Measurements from ENCODE around the gene USP40.

USP40 gene

DNA sequence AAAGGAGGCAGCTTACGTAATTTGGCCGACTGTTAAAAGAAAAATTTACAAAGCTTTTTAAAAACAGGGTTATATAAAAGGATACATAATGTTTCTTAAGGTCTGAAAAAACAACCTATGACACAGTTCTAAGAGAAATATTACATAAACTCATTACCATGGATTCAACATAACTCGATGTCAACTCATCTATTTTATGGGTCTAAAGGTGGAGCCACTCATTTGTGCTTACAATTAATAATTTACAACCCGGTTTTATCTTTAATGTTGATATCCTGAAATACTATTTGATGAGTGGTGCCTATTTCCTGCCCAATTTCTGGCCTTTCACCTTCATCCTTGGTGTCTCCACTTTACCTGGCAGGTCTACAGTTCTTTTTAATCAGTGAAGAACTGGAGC lies 15.1 kb downstream of the USP40 start:
- no peak for DNase-seq

DNA sequence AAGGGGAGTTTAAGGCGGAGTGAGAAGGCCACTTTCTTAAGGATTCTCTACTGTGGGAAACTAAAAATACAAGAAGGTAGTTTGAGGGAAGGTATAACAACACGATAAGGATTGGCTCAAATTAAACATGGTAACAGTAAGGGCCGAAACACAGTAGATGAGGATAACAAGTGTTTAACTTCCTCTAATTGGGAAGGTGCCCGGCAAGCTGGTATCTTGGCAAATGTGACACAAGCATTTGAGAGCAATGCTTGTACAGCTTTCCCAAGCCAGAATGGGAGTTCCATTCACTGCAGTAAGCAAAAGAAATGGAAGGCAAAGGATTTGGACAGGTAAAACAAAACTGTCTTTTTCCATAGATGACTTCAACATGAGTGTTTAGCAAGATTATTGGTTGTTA lies 19.8 kb downstream of the USP40 start:
- no peak for DNase-seq

DNA sequence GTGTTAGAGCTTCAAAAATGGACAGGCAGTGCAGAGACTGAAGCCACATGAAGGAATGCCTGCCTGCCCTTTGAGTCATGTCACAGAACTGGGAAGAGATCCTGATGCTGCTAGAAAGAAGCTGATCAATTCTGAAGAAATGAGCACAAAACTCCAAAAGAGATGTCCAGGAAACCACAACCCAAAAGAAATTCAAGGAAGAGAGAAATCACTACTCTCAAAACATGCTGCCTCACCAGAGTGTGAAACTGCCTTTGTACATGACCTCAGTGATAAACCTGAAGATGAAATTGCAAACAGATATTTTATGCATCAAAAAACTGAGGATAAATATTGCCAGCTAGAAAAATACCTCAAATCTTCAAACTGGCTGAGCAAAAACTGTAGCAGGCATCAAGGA lies 20.5 kb downstream of the USP40 start:
- DNase-seq, result no peak

DNA sequence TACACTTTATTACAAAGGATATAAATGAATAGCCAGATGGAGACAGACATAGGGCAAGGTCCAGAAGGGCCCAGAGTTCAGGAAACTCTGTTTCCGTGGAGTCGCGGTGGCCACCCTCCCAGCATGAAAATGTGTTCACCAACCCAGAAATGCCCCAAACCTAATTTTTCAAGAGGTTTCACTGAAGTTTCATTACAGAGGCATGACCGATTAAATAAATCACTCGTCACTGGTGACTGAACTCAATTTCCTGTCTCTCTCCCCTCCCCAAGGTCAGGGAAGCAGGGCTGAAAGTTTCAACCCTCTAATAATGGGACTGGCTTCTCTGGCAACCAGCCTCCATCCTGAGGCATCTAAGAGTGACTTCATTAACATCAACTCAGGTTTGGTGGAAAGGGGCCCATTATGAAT lies 22.4 kb downstream of the USP40 start:
- DNase-seq, result no peak

DNA sequence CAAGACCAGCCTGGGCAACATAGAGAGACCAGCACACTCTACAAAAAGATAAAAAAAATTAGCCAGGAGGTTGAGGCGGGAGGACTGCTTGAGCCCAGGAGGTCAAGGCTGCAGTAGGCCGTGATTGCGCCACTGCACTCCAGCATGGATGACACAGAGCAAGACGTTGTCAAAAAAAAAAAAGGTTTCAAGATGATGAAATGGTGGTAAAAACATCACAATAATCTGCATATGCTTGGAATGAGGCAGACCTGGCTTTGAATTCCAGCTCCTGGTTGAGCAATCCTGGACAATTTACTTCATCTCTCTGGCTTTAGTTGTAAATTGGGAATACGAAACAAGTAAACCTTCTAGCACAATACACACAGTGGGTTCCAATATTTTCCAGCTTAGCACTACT lies 24.1 kb downstream of the USP40 start:
- DNase-seq, result no peak

DNA sequence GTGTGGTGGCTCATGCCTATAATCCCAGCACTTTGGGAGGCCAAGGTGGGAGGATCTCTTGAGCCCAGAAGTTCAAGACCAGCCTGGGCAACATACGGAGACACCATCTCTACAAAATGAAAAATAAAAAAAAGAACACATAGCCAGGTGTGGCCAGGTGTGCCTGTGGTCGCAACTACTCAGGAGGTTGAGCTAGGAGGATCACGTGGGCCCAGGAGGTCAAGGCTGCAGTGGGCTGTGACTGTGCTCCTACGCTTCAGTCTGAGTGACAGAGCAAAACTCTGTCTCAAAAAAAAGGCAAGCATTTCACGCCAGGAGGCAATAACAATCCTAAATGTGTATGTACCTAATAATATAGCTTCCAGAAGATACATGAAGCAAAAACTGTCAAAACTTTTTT lies 27.8 kb downstream of the USP40 start:
- DNase-seq, result no peak

DNA sequence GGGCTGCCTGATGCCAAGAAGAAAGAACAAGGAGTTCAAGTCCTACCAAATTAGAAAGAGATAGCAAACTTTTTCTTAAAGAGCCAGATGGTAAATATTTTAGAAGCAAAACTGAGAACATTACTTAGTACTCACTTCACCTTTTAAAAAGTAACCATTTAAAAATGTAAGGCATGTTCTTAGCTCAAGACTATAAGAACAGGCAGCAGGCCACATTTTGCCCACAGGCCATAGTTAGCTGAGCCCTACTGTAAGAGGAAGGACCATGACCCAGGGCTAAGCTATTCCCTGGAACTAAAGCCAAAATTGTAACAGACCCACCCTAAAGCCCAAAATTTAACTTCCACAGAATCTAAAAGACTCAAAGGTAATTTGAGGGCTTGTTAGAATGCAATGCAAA lies 31.3 kb downstream of the USP40 start:
- no peak for DNase-seq

DNA sequence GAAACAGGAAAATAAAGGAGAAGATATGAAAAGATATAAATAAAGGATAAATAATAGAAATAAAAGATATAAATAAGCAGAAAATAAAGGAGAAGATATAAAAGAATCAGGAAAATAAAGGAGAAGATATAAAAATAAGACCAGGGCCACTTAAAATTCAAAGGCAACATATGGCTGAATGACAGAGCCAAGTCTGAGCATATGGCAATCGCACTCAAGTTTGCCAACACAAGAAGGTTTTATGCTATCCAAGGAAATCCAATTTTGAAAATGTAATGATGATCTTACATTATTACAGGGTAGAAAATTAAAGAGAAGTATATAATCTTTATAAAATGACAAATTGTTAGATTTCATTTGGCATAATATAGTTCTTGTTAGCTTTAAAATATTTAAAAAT lies 33.6 kb downstream of the USP40 start:
- no peak for DNase-seq

DNA sequence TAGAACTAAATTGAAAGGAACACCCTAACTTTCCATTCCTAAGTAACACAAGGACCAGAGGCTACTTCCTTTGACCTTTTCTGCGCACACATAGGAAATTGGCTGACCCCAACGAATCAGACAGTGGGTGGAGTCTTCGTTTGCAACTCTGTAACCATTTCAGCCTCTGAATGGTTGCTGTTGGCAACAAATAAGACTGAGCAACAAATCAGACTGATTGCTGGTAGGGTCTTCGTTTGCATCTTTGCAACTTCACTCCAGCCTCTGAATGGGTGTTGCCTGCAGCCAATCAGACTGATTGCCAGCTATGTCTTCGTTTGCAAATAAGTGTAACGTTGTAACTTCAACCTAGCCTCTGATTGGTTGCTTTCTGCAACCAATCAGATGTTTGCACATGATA lies 34.6 kb downstream of the USP40 start:
- no peak for DNase-seq

DNA sequence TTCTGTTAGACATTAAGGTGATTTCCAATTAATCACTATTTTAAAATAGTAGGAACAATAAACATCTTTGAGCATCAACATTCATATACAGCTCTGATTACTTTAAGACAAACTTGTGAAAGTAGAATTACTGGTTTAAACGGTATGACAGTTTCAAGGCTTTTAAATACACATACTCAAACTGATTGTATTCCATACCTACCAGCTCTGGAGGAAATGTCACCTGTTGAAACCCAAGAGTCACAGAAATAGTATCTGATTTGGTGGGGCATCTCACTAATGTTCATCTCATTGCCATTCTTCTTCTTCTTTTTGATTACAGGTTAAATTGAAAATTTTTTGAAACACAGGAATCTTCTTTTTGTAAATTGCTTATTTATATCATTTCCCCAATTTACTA lies 36.2 kb downstream of the USP40 start:
- DNase-seq, result no peak

DNA sequence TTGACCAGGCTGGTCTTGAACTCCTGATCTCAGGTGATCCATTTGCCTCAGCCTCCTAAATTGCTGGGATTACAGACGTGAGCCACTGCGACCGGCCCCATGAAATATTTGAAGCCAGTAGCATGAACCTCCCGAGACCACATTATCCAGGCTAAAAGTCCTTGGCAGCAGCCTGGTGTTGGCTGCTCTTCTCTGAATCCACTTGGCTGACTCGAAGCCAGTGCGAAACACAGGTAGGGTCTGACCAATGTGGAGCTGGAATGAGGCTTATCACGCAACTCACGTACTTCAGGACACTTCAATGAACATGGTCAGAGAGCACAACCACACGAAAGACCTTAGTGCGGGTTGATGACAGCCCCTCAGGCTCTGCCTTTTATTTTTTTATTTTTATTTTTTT lies 38.4 kb downstream of the USP40 start:
- DNase-seq, result no peak

DNA sequence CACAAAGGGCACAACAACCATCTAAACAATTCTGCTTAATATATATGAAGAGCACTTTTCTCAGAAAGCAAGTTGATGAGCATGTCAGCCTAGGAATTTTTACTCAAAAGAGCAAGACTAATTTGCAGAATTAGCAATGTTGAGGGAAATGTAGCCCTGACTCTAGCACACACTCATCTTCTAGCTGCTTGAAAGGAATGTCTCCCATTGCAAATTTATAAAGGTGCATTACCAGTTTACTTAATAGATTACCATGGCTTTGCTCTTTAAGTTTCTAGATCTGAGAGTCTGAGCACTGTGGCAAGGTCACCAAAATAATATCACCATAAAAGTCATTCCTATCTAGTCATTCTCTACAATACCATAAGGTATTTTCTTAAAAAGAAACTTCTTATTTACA lies 40.8 kb downstream of the USP40 start:
- no peak for DNase-seq

DNA sequence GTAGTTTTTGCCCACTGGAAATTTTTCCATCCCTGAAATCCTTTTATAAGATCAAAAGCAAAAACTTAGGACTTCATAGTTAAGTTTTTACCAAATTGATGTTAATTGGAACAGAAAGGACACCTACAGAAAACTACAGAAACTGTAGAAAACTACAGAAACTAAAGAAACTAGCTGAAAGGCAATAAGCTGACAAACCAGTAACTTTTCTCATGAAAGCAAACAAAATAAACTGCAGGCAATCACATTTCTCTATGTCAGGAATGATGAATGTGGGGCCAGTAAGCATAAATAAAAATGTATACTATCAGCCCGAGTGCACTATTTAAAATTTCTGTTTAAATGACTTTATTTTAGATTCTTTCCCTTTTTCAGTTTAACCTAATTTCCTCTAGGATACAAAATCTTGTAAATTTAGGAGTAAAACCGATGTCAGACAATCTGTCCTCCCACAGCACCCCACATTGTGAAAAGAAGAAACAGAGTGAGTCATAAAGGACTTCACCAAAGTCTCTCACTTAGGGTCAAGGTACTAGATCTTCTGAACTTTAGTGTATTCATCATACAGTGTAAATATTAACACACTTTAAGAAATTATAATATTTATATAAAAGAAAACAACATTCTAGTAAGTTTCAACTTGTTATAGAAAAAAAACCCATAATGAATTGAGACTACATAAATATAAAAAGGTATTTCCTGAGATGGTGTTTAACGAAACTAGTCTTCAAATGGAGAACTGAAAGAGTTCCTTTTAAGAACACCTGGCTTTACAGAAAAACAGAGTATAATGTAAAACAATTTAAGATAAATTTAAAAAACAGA lies 46.6 kb downstream of the USP40 start:
- DNase-seq, result no peak

DNA sequence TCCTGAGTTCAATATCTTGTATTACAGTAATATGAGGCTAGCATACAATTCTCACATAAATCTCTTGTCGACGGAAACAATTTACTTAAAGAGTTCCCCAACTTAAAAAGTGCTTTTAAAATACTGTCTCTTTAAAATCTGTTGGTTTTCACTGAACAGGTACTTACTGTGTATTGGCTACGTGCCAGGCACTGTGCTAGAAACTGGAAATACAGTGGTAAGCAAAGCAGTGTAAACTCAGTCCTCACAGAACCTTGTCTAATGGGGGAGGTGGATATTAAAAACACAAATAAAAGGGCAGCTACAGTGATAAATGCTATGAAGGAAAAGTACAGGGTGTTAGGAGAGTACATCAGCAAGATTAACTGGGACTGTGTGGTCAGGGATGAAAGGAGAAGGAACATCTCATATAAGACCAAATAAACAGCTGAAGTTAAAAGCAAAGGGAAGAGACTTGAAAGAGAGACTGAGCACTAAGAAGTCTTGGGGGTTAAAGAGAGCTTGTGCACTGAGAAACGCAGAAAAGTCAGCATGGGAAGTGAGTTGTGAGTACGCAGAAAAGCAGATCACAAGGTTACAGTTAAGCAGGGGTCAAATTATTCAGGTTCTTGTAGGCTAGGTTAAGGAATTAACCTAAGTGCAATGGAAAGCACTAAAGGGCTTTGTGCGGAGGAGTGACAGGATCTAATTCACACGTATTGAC lies 52.5 kb downstream of the USP40 start:
- no peak for DNase-seq

DNA sequence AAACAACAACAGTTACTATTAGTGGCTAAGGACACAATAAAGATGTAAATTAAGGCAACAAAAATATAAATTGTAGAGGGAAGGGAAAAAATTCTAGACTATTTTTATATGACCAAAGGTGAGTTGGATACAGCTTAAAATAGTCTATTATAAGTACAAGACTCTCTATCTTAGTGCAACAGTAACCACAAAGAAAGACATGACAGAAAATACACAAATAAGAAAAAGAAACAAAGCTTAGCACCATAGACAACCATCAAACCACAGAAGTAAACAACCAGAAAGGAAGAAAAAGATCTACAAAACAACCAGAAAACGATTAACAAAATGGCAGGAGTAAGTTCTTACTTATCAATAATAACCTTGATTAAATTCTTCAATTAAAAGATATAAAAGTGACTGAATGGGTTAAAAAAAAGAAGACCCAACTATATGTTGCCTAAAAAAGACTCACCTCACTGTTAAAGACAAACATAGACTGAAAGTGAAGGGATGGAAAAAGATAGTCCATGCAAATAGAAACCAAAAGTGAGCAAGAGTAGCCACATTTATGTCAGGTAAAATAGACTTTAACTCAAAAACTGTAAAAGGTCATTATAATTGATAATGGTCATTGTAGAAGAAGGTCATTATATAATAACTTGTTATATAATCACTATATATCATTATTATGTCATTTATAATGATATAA lies 62.5 kb downstream of the USP40 start:
- no peak for DNase-seq

DNA sequence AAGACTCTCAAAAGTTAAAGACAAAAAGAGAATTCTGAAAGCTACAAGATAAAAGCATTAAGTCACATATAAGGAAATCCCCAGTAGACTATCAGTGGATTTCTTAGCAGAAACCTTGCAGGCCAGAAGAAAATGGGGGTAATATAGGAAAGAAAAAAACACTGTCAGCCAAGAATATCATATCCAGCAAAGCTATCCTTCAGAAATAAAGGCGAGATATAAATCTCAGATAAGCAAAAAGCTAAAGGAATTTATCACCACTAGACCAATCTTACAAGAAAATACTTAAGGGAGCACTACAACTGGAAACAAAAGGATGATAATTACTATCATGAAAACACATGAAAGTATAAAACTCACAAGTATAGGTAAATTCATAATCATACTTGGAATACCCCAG lies 63.1 kb downstream of the USP40 start:
- DNase-seq, result no peak

DNA sequence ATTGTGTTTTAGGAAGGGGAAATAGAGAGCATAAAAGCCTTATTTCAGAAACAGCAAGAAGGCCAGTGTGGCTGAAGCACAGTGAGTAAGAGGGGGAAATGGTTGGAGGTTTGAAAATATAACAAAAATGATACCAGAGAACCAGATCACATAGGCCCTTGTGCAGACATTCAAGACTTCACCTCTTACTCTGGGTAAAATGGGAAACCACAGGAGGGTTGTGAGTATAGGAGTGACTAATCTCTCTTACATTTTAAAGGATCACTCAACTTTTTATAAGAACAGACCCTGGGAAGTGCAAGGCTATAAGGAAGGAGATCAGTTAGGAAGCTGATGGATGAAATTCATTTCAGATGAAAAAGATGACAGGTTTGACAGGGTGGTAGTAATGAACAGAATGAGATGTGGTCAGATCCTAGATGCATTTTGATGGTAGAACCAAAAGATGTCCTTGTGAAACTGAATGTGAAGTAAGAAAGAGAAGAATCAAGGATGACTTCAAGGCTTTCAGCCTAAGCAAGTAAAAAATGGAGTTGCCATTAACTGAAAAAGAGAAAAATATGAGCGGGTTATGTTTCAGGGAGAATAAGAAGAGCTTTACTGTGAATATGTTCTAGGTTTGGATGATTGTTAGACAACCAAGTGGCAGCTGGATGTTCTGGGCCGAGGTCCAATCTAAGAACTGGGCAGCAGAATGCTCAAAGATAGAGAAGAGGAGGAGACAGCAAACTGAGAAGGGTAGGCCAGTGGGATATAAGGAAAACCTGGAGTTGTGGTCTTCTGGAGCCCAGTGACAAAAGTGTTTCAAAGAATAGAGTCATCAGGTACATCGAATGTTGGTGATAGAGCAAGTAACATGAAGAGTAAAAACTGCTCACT lies 65.1 kb downstream of the USP40 start:
- no peak for DNase-seq

DNA sequence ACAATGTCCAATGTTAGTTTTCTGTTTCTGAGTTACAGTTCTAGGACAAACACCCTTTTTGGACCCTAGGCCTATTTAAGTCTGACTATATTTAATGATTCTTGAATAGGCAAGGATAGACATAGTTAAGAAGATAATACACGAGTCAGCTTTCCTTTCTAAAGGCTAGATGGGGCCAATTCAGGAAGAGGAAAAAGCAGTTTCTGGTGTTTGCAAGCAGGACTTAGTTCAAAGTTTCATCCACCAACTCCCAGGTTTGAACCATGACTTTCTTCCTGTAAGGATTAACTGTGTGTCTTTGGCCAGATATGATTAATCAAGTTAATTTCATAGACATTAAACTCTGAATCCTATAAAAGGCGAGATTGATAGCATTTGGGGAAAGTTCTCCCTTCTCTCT lies 66.7 kb downstream of the USP40 start:
- DNase-seq, result no peak

DNA sequence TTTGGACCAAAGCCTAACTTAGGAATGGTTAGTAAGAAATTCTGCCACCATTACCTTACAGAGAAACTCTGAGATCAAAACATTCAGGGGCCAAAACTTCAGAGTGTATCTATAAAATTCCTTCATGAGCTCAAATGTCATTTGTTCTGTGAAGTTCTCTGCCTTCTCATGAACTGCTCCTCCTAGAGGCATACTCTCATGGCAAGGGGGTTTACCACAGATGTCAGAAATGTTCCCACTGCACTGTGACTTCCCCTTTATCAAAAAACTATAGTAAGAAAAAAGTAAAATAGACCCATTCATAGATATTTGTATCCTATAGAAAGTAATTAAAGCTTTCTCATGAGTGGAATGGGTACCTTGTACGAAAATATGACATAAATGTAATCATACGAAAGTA lies 68.5 kb downstream of the USP40 start:
- DNase-seq, result no peak

DNA sequence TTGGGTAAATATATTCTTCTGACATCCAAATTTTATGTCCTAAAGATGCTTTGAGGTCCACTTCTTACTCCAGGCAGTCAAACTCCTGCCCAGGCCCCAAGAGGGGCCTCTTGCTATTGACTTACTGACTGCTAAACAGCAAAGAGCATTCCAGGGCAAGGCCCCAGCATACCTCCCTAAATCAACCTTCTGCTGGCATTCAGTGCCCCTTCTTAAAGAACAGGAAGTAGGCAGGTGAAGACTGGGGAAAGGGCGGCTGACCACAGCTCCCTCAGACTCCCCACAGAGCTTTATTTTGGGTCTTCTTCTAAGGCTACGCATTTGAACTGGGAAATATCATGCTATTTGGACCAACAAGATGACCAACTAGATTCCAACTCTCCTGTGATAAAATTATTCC lies 68.9 kb downstream of the USP40 start:
- DNase-seq, result no peak

DNA sequence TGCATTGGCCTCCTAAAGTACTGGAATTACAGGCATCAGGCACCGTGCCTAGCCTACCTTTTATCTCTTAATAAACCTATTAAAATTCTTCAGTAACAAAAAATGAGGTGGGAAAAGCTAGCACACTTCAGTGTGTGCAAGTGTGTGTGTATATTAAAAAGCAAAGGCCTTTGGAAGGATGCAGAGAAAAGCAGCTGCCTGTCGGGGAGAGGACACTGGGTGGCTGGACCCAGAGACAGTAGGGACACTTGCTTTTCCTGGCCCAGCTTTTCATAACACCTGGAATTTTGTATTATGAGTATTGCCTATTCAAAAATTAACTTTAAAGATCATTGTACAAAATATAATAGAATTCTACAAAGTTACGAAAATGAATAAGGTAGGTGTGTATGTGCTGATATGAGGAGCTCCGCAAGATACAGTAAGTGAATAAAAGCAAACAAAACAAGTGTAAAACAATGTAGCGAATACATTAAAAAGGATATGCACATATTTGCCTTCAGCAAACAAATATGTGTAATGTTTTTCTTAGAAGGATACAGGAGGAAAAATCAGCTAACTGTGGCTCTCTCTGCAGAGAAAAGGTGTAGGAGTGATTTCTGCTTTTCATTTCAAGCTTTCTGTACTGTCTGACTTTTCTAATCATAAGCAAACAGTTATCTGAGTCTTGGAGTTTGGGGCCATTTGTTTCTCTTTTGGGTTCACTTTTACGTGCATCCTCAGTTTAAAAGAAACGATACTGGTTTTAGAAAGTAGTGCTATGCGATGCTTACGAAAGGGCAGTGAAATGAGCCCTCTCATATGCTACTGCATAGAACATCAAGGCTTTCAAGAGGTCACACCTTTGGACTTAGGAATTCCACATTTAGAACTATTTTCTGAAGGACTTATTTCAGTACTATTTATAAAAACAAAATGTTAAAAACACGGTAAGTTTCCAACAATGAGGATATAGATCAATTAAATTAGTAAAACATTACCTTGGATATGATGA lies 70.8 kb downstream of the USP40 start:
- DNase-seq, result no peak

DNA sequence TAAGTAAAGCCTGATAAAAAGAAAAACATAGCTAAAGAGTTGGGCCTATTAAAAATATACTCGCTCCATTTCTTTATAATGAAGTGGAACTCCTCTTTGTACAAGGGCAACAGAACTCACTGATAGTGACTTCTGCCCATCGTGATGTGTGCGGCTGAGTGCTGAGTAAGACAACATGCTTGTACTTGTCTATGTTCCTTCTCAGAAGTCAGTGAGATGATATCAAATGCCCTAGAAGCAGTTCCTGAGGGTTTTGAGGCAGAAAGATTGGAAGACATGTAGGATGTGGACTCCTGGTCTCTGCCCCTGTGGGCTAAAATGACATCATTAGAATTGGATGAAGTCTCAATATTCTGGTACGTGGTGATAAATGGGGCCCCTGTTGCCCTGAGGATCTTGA lies 73.8 kb downstream of the USP40 start:
- DNase-seq, result no peak

All from DMS79 (cell line).